Measurements from ENCODE around the gene UBE3C.

The UBE3C gene

GRCh38 chr7:157124690-157125089 lies 14.0 kb upstream of the UBE3C start:
- TF ChIP-seq TAF1 (IDR thresholded peaks at IDR 0.05; ENCODE audit: borderline replicate concordance, insufficient read depth, low read length) (no peak), FOXP2 (optimal IDR thresholded peaks at IDR 0.05; ENCODE audit: borderline replicate concordance, extremely low read depth, extremely low read length, insufficient read depth) (no peak), POLR2AphosphoS5 (IDR thresholded peaks at IDR 0.05; ENCODE audit: low read depth, low read length) (no peak), REST (IDR thresholded peaks at IDR 0.05; ENCODE audit: insufficient read depth in 1 of 2, low read depth in 2 of 2, low read length in 2 of 2) (no peak), SIN3A (IDR thresholded peaks at IDR 0.05; ENCODE audit: borderline replicate concordance, insufficient read depth, low read length) (no peak)

DNA sequence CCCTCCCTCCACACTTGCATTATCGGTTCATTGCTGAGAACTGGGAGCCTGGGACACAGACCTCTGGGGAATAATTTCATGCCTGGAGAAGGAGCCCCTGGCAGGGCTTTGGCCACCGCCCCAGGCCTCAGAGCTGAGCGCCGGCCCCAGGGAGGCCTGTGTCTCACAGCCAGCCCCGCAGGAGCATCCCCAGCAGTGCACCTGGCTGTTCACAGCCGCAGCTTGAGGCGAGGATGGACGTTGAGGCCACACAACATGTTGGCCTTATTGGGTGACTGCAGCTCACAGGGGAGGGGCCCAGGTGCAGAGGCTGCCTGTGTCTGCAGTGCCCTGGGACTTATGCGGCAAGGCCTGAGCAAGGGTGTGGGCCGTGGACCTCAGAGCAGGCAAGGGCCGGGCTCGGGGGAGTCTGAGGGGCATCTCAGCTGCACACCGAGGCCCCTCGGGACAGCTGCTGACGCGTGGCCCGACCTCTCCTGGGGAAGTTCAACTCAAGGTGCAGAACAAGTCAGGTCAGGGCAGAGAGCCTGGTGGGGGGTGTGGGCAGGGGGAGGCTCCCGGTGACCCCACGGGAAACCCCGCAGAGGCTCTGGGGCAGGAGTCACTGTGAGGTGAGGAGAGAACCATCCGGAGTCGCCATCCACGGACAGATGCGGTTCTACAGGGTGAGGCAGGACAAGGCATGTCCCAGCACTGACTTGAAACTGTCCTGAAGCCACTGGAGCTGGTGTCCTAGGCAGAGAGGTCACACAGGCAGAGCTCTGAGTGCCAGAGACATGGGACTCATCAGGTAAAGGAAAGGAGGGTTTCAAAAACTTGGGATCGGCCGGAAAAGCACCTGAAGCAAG lies 13.1 kb upstream of the UBE3C start:
- TF ChIP-seq FOXP2 (optimal IDR thresholded peaks at IDR 0.05; ENCODE audit: borderline replicate concordance, extremely low read depth, extremely low read length, insufficient read depth) (no peak), POLR2AphosphoS5 (IDR thresholded peaks at IDR 0.05; ENCODE audit: low read depth, low read length) (no peak), TAF1 (IDR thresholded peaks at IDR 0.05; ENCODE audit: borderline replicate concordance, insufficient read depth, low read length) (no peak), REST (IDR thresholded peaks at IDR 0.05; ENCODE audit: insufficient read depth in 1 of 2, low read depth in 2 of 2, low read length in 2 of 2) (no peak), SIN3A (IDR thresholded peaks at IDR 0.05; ENCODE audit: borderline replicate concordance, insufficient read depth, low read length) (no peak)

DNA sequence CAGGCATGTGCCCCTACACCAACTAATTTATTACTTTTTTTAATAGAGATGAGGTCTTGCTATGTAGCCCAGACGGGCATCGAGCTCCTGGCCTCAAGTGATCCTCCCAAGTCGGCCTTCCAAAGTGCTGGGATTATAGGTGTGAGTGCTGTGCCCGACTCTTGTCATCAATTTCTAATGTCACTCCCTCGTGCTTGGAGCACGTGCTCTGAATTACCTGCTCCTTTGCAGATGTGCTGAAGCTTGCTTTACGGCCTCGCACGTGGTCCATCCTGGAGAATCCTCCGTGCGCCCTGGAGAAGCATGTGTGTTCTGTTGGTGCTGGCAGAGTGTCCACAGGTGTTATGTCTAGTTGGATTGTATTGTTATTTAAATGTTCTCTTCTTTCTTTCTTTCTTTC lies 11.8 kb upstream of the UBE3C start:
- TF ChIP-seq TAF1 (IDR thresholded peaks at IDR 0.05; ENCODE audit: borderline replicate concordance, insufficient read depth, low read length) = no peak

DNA sequence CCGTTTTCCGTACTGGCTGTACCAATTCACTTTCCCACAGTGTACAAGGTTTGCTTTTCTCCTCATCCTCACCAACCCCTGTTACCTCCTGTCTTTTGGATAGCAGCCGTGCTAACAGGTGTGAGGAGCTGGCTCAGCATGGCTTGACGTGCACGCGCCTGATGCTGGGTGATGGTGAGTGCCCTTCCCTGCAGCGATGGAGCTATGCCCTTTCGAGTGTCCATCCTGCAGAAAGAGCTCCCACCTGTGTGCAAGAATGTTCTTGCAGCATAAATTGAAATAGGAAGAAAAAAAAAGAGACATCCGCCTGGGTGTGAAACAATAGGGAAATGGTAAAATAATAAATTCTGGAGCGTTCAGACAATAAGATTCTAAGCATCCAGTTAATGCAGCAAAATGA lies 9.5 kb upstream of the UBE3C start:
- TF ChIP-seq TAF1 (IDR thresholded peaks at IDR 0.05; ENCODE audit: borderline replicate concordance, insufficient read depth, low read length) = no peak
- no peak for TF ChIP-seq SIN3A (IDR thresholded peaks at IDR 0.05; ENCODE audit: borderline replicate concordance, insufficient read depth, low read length)
- TF ChIP-seq REST (IDR thresholded peaks at IDR 0.05; ENCODE audit: insufficient read depth in 1 of 2, low read depth in 2 of 2, low read length in 2 of 2) = no peak

- TF ChIP-seq SIN3A (IDR thresholded peaks at IDR 0.05; ENCODE audit: borderline replicate concordance, insufficient read depth, low read length) = no peak
- no peak for TF ChIP-seq FOXP2 (optimal IDR thresholded peaks at IDR 0.05; ENCODE audit: borderline replicate concordance, extremely low read depth, extremely low read length, insufficient read depth)
- no peak for TF ChIP-seq REST (IDR thresholded peaks at IDR 0.05; ENCODE audit: insufficient read depth in 1 of 2, low read depth in 2 of 2, low read length in 2 of 2)
- TF ChIP-seq TAF1 (IDR thresholded peaks at IDR 0.05; ENCODE audit: borderline replicate concordance, insufficient read depth, low read length) = no peak
- TF ChIP-seq POLR2AphosphoS5 (IDR thresholded peaks at IDR 0.05; ENCODE audit: low read depth, low read length) = no peak
Measured at GRCh38 chr7:157129907-157130460, 8.7 kb upstream of the UBE3C start.
